Neural progenitor cell (in vitro differentiated cells): Measurements from ENCODE around the gene UGGT2. TPM values are rescaled to one million over a fixed set of nuclear protein-coding genes. Genes with fewer than 3 reads are reported as not detected.
"Not testable (repeated sequence)": the region's sequence is repeated elsewhere in the genome, so short reads cannot be mapped to it uniquely, and the experiment has no call there.

ENCODE experiments used
- DNase-seq: peaks from one replicate; pipeline ENCODE4 v3.0.0-alpha.2; 2016; ENCODE audit warnings: low spot score
- H2AFZ ChIP-seq: fragments of 200-600 bp; sonication (generic); replicated peaks from 2 replicates; pipeline ENCODE4 v1.6.1; 2016; ENCODE audit warnings: antibody characterized with exemption
- H3F3A ChIP-seq: fragments of 200-600 bp; sonication (generic); 2 replicates; pipeline ENCODE4 v1.6.1; 2016; ENCODE audit warnings: antibody characterized with exemption, low read depth
- H3K27ac ChIP-seq: fragments of 200-600 bp; sonication (generic); 2 replicates; pipeline ENCODE4 v1.5.1; 2016; ENCODE audit warnings: mild to moderate bottlenecking
- H3K27me3 ChIP-seq: fragments of 200-600 bp; sonication (generic); 2 replicates; pipeline ENCODE4 v1.6.1; 2016; ENCODE audit warnings: mild to moderate bottlenecking, moderate library complexity
- H3K36me3 ChIP-seq: fragments of 200-600 bp; sonication (generic); 2 replicates; pipeline ENCODE4 v1.5.1; 2016
- H3K4me1 ChIP-seq: fragments of 200-600 bp; sonication (generic); 2 replicates; pipeline ENCODE4 v1.6.1; 2016; ENCODE audit warnings: mixed run types
- H3K4me2 ChIP-seq: fragments of 200-600 bp; sonication (generic); 2 replicates; pipeline ENCODE4 v1.6.1; 2016
- H3K4me3 ChIP-seq: fragments of 200-600 bp; sonication (generic); 2 replicates; pipeline ENCODE4 v1.5.1; 2016
- H3K79me2 ChIP-seq: fragments of 200-600 bp; sonication (generic); 2 replicates; pipeline ENCODE4 v1.6.1; 2016; ENCODE audit warnings: low read depth
- H3K9ac ChIP-seq: fragments of 200-600 bp; sonication (generic); 2 replicates; pipeline ENCODE4 v1.6.1; 2016
- H3K9me3 ChIP-seq: fragments of 200-600 bp; sonication (generic); 2 replicates; pipeline ENCODE4 v1.5.1; 2016; ENCODE audit warnings: low read depth
- H4K20me1 ChIP-seq: fragments of 200-600 bp; sonication (generic); 2 replicates; pipeline ENCODE4 v1.6.1; 2016; ENCODE audit warnings: low read depth
- H3K27ac Mint-ChIP-seq: 3 replicates; pipeline ENCODE4 v1.8.0; 2021; ENCODE audit warnings: mixed read lengths
- H3K27me3 Mint-ChIP-seq: 2 replicates; pipeline ENCODE4 v1.8.0; 2022; ENCODE audit warnings: low read depth, mild to moderate bottlenecking, inconsistent platforms, moderate library complexity, mixed read lengths; ENCODE audit not compliant: insufficient read depth
- H3K36me3 Mint-ChIP-seq: 3 replicates; pipeline ENCODE4 v1.8.0; 2021; ENCODE audit warnings: mixed read lengths
- H3K4me1 Mint-ChIP-seq: 3 replicates; pipeline ENCODE4 v1.8.0; 2021; ENCODE audit warnings: mixed read lengths
- H3K4me3 Mint-ChIP-seq: 3 replicates; pipeline ENCODE4 v1.8.0; 2021; ENCODE audit warnings: mild to moderate bottlenecking, moderate library complexity, mixed read lengths
- H3K9me3 Mint-ChIP-seq: 3 replicates; pipeline ENCODE4 v1.8.0; 2020; ENCODE audit warnings: mixed read lengths
- EZH2 ChIP-seq: fragments of 200-600 bp; sonication (generic); IDR thresholded peaks from 2 replicates; pipeline ENCODE4 v1.6.1; 2017; ENCODE audit warnings: antibody characterized with exemption, mild to moderate bottlenecking, moderate library complexity
- EZH2phosphoT487 ChIP-seq: fragments of 200-600 bp; sonication (generic); IDR thresholded peaks from 2 replicates; pipeline ENCODE4 v1.6.1; 2017; ENCODE audit warnings: antibody characterized with exemption
- total RNA-seq: library from RNA; depleted of rRNA; stranded (reverse); fragments of >200 nt; gene quantifications from 2 replicates; pipeline ENCODE4 v1.2.3, GENCODE V29; 2015; ENCODE audit warnings: low replicate concordance
- TF ChIP-seq, protein P1 (sequence below): fragments of 200-600 bp; sonication (generic); IDR thresholded peaks from 2 replicates; pipeline ENCODE4 v1.5.1; 2017; ENCODE audit warnings: antibody characterized with exemption, mild to moderate bottlenecking

UGGT2 gene
- total RNA-seq, 1 donor from 2014 or later = 70.4 TPM

DNA sequence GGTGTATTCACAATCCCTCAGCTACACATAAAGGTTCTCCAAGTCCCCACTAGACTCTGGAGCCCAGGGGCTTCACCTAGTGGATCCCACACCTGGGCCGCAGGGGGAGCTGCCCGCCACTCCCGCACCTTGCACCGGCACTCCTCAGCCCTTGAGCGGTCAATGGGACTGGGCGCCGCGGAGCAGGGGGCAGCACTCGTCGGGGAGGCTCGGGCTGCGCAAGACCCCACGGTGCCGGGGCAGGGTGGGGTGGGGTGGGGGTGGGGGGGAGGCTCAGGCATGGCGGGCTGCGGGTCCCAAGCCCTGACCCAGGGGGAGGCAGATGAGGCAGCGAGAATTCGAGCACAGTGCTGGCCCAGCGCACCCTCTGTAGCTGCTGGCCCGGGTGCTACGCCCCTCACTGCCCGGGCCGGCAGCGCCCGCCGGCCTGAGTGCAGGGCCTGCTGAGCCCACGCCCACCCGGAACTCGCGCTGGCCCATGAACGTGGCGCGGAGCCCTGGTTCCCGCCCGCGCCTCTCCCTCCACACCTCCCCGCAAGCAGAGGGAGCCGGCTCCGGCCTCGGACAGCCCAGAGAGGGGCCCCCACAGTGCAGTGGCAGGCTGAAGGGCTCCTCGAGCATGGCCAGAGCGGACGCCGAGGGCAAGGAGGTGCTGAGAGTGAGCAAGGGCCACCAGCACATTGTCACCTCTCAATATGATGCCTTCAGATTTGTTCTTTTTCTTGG is 121.7 kb downstream of the UGGT2 start:
- Mint-ChIP-seq H3K36me3 (peaks cover 66% of the 10 kb centered on the region), H3K4me1 (no peaks in the 10 kb centered on the region), H3K27me3 (peaks cover 4% of the 10 kb centered on the region), H3K4me3 (no peak overlapping the region), H3K27ac (no peak overlapping the region), H3K9me3 (peaks cover 38% of the 10 kb centered on the region)
- TF ChIP-seq EZH2phosphoT487 = no peak
- TF ChIP-seq EZH2 = no peak
- TF ChIP-seq, protein P1, sequence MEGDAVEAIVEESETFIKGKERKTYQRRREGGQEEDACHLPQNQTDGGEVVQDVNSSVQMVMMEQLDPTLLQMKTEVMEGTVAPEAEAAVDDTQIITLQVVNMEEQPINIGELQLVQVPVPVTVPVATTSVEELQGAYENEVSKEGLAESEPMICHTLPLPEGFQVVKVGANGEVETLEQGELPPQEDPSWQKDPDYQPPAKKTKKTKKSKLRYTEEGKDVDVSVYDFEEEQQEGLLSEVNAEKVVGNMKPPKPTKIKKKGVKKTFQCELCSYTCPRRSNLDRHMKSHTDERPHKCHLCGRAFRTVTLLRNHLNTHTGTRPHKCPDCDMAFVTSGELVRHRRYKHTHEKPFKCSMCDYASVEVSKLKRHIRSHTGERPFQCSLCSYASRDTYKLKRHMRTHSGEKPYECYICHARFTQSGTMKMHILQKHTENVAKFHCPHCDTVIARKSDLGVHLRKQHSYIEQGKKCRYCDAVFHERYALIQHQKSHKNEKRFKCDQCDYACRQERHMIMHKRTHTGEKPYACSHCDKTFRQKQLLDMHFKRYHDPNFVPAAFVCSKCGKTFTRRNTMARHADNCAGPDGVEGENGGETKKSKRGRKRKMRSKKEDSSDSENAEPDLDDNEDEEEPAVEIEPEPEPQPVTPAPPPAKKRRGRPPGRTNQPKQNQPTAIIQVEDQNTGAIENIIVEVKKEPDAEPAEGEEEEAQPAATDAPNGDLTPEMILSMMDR = no peak
- peaks cover 36% of the 10 kb centered on the region for H3K36me3 ChIP-seq
- H3K79me2 ChIP-seq = no peaks in the 10 kb centered on the region
- no peak overlapping the region for H3K9ac ChIP-seq
- no peaks in the 10 kb centered on the region for H3F3A ChIP-seq
- DNase-seq = no peak
- H3K9me3 ChIP-seq = no peaks in the 10 kb centered on the region
- H3K4me3 ChIP-seq = no peak overlapping the region
- no peak overlapping the region for H3K27ac ChIP-seq
- no peaks in the 10 kb centered on the region for H4K20me1 ChIP-seq
- no peaks in the 10 kb centered on the region for H3K4me1 ChIP-seq
- no peak overlapping the region for H3K4me2 ChIP-seq
- no peak overlapping the region for H2AFZ ChIP-seq
- no peaks in the 10 kb centered on the region for H3K27me3 ChIP-seq

- no peak for TF ChIP-seq EZH2phosphoT487
- Histone ChIP-seq H3K79me2 (no peaks in the 10 kb centered on the region), H3K4me1 (no peaks in the 10 kb centered on the region), H4K20me1 (no peaks in the 10 kb centered on the region), H3K9ac (no peak overlapping the region), H2AFZ (no peak overlapping the region), H3K4me2 (no peak overlapping the region), H3K4me3 (no peak overlapping the region), H3K27ac (no peak overlapping the region), H3K9me3 (no peaks in the 10 kb centered on the region), H3F3A (no peaks in the 10 kb centered on the region), H3K36me3 (peaks cover 24% of the 10 kb centered on the region), H3K27me3 (no peaks in the 10 kb centered on the region)
- DNase-seq = no peak
- Mint-ChIP-seq H3K27me3 (peaks cover 4% of the 10 kb centered on the region), H3K36me3 (peaks cover 52% of the 10 kb centered on the region), H3K27ac (no peak overlapping the region), H3K4me3 (no peak overlapping the region), H3K9me3 (peaks cover 31% of the 10 kb centered on the region), H3K4me1 (no peaks in the 10 kb centered on the region)
These were observed 123.8 kb downstream of the UGGT2 start for GRCh38 chr13:95929430-95929829.

DNA sequence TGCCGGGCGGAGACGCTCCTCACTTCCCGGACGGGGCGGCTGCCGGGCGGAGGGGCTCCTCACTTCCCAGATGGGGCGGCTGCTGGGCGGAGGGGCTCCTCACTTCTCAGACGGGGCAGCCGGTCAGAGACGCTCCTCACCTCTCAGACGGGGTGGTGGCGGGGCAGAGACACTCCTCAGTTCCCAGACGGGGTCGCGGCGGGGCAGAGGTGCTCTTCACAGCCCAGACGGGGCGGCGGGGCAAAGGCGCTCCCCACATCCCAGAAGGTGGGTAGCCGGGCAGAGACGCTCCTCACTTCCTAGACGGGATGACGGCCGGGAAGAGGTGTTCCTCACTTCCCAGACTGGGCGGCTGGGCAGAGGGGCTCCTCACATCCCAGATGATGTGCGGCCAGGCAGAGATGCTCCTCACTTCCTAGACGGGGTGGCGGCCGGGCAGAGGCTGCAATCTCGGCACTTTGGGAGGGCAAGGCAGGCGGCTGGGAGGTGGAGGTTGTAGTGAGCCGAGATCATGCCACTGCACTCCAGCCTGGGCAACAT is 124.8 kb downstream of the UGGT2 start:
- not testable (repeated sequence) for H3K27ac Mint-ChIP-seq, H3K9me3 ChIP-seq, H3K27me3 Mint-ChIP-seq, DNase-seq, H3K4me3 Mint-ChIP-seq, H3F3A ChIP-seq, H3K4me3 ChIP-seq, H3K4me2 ChIP-seq, H3K4me1 ChIP-seq, H3K27ac ChIP-seq, H3K79me2 ChIP-seq, H3K4me1 Mint-ChIP-seq, H3K27me3 ChIP-seq, H2AFZ ChIP-seq, H4K20me1 ChIP-seq, H3K9ac ChIP-seq
- H3K9me3 Mint-ChIP-seq = peaks cover 31% of the 10 kb centered on the region
- peaks cover 45% of the 10 kb centered on the region for H3K36me3 Mint-ChIP-seq
- H3K36me3 ChIP-seq = peaks cover 18% of the 10 kb centered on the region

- H3K4me1 ChIP-seq = no peaks in the 10 kb centered on the region
- H3K4me3 ChIP-seq = no peak overlapping the region
- Mint-ChIP-seq H3K4me3 (no peak overlapping the region), H3K27ac (no peak overlapping the region), H3K36me3 (peaks cover 29% of the 10 kb centered on the region), H3K9me3 (peaks cover 26% of the 10 kb centered on the region), H3K27me3 (peaks cover 4% of the 10 kb centered on the region), H3K4me1 (no peaks in the 10 kb centered on the region)
- H3K36me3 ChIP-seq = peaks cover 11% of the 10 kb centered on the region
- no peak overlapping the region for H2AFZ ChIP-seq
- no peaks in the 10 kb centered on the region for H3K9me3 ChIP-seq
- H3K27ac ChIP-seq = no peak overlapping the region
- TF ChIP-seq EZH2phosphoT487 = no peak
- no peak for TF ChIP-seq EZH2
- TF ChIP-seq, protein P1 = no peak
- H4K20me1 ChIP-seq = no peaks in the 10 kb centered on the region
- no peak overlapping the region for H3K4me2 ChIP-seq
- no peak overlapping the region for H3K9ac ChIP-seq
- no peak for DNase-seq
- no peaks in the 10 kb centered on the region for H3K27me3 ChIP-seq
- H3K79me2 ChIP-seq = no peaks in the 10 kb centered on the region
- H3F3A ChIP-seq = no peaks in the 10 kb centered on the region
These were observed 127.0 kb downstream of the UGGT2 start for GRCh38 chr13:95926231-95926630.
